Panc1 (cell line): ENCODE measurements around the gene PGAM2. TPM values are rescaled to one million over a fixed set of nuclear protein-coding genes. Genes with fewer than 3 reads are reported as not detected.
"Not testable (repeated sequence)": the region's sequence is repeated elsewhere in the genome, so short reads cannot be mapped to it uniquely, and the experiment has no call there.

Experiments
- ATAC-seq: fragments of 200-7000 bp; cut with Tn5 transposase; 2 replicates; pipeline ENCODE4 v1.9.1; 2020; ENCODE audit warnings: mild to moderate bottlenecking, moderate library complexity
- BruUV-seq: library from RNA; stranded (reverse); fragments of 400-500 nt; replicated peaks from 2 replicates; lab custom pipeline; 2021; lab: Mats Ljungman, UMichigan
- CTCF ChIA-PET: fragments of 300-600 bp; sonication (Branson Sonifier 250); formaldehyde crosslinking; loops from one replicate; lab custom pipeline; 2022; ENCODE audit warnings: antibody characterized with exemption; lab: Charles Lee
- POLR2A ChIA-PET: fragments of 300-600 bp; sonication (Branson Sonifier 250); formaldehyde crosslinking; loops from one replicate; lab custom pipeline; 2022; ENCODE audit warnings: antibody characterized with exemption; lab: Charles Lee
- DNase-seq: peaks from one replicate; pipeline ENCODE4 v3.0.0-alpha.2; 2010; ENCODE audit warnings: low read depth, low spot score
- H3K27ac ChIP-seq: 2 replicates; pipeline ENCODE4 v1.5.1; 2011; ENCODE audit warnings: mild to moderate bottlenecking, low read length, inconsistent platforms
- H3K27me3 ChIP-seq: fragments of 200-500 bp; sonication (Bioruptor generic); 2 replicates; pipeline ENCODE4 v1.6.0; 2014; ENCODE audit warnings: low read length, inconsistent platforms; ENCODE audit not compliant: control insufficient read depth, insufficient read depth
- H3K36me3 ChIP-seq: fragments of 200-500 bp; sonication (Bioruptor generic); 2 replicates; pipeline ENCODE4 v1.5.1; 2014; ENCODE audit warnings: inconsistent platforms, mild to moderate bottlenecking, low read length, moderate library complexity; ENCODE audit not compliant: control insufficient read depth, insufficient read depth
- H3K4me1 ChIP-seq: 2 replicates; pipeline ENCODE4 v1.5.1; 2011; ENCODE audit warnings: inconsistent platforms, mild to moderate bottlenecking, low read length, moderate library complexity; ENCODE audit not compliant: control insufficient read depth, insufficient read depth
- H3K4me3 ChIP-seq, 2 experiments: 2 replicates each; pipeline ENCODE4 v1.5.1; 2011 to 2012; ENCODE audit warnings: low read depth in 2 of 2, low read length in 2 of 2, mild to moderate bottlenecking in 2 of 2, inconsistent platforms in 1 of 2, moderate library complexity in 1 of 2
- H3K9me3 ChIP-seq: fragments of 200-500 bp; sonication (Bioruptor generic); 2 replicates; pipeline ENCODE4 v1.5.1; 2014; ENCODE audit warnings: low read depth, mild to moderate bottlenecking, inconsistent platforms, low read length, moderate library complexity; ENCODE audit not compliant: control insufficient read depth, insufficient read depth
- CTCF ChIP-seq: fragments of 450-650 bp; IDR thresholded peaks from 2 replicates; pipeline ENCODE4 v1.5.1; 2017; ENCODE audit warnings: mild to moderate bottlenecking
- POLR2AphosphoS5 ChIP-seq: IDR thresholded peaks from 2 replicates; pipeline ENCODE4 v1.6.1; 2012; ENCODE audit warnings: mild to moderate bottlenecking, low read depth, low read length, moderate library complexity
- SIN3A ChIP-seq: IDR thresholded peaks from 2 replicates; pipeline ENCODE4 v1.6.1; 2012; ENCODE audit warnings: low read depth, mild to moderate bottlenecking, low read length, moderate library complexity, borderline replicate concordance; ENCODE audit not compliant: insufficient read depth
- TCF7L2 ChIP-seq: IDR thresholded peaks from 2 replicates; pipeline ENCODE4 v1.6.1; 2011; ENCODE audit warnings: mild to moderate bottlenecking, low read depth, low read length, inconsistent platforms
- in situ Hi-C: cut with HindIII; loops from 2 replicates; pipeline ENCODE4 v1.10.0; 2016; ENCODE audit warnings: low sequenced_read_pairs, low pct_unique_long_range_greater_than_20kb
- intact Hi-C: fragments of 100-400 bp; cut with micrococcal nuclease; formaldehyde crosslinking; loops from one replicate; pipeline ENCODE4 v1.10.0; 2022; ENCODE audit not compliant: unreplicated experiment
- total RNA-seq: library from RNA; stranded (reverse); gene quantifications from one replicate; pipeline ENCODE4 v1.2.1, GENCODE V29; 2021; ENCODE audit not compliant: unreplicated experiment

The PGAM2 gene
- total RNA-seq, 1 experiment from 2014 or later = 1.3 TPM

DNA sequence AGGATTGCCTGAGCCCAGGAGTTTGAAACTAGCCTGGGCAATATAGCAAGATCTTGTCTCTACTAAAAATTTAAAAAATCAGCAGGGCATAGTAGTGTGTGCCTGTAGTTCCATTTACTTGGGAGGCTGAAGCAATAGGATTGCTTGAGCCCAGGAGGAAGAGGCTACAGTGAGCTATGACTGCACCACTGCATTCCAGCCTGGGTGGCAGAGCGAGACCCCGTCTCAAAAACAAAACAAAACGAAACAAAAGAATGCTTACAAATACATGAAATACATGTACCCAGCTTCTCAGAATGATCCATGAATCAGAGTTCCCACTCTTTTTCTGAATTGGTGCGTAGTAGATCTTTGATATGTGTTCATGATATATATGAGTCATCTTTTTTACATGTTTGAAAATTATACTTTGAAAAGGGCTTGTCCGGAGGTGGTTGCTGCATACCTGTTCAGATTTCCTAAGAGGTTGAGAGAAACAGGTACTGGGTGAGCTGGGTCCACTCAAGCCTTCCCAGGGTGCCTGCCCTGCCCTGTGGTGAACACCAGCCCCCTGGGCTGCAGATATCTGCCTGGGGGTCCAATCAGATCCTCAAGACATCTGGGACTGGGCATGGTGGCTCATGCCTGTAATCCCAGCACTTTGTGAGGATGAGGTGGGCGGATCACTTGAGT, 42.4 kb downstream of the PGAM2 start:
- ATAC-seq, POLR2A ChIA-PET, CTCF ChIA-PET: not testable (repeated sequence)

DNA sequence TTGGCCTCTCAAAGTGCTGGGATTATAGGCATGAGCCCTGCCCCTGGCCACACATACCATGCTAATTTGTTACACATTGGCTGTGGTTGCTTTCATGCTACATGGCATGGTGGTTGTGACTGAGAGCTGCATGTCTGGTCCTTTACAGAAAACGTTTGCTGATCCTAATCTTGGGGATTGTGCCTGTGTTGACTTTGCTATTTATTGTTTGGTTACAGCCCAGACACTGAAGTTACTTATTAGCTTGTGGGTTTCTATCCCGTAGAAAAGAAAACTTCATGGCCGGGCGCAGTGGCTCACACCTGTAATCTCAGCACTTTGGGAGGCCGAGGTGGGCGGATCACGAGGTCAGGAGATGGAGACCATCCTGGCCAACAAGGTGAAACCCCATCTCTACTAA, 43.3 kb downstream of the PGAM2 start:
- H3K9me3 ChIP-seq, BruUV-seq, DNase-seq, H3K27me3 ChIP-seq, CTCF ChIA-PET, ATAC-seq, in situ Hi-C loops, H3K27ac ChIP-seq, intact Hi-C loops, H3K4me1 ChIP-seq, H3K36me3 ChIP-seq, H3K4me3 ChIP-seq: not testable (repeated sequence)
- POLR2A ChIA-PET = interaction anchor here (0.7 kb wide), 1 partner anchor 109 kb away, joined by 5 read pairs; no protein-coding TSS in a partner anchor

More for the DNA sequence above, 42.4 kb downstream of the PGAM2 start:
- H3K27me3 ChIP-seq, H3K36me3 ChIP-seq, BruUV-seq, H3K9me3 ChIP-seq, H3K27ac ChIP-seq, in situ Hi-C loops, H3K4me3 ChIP-seq, H3K4me1 ChIP-seq, DNase-seq, intact Hi-C loops: not testable (repeated sequence)

DNA sequence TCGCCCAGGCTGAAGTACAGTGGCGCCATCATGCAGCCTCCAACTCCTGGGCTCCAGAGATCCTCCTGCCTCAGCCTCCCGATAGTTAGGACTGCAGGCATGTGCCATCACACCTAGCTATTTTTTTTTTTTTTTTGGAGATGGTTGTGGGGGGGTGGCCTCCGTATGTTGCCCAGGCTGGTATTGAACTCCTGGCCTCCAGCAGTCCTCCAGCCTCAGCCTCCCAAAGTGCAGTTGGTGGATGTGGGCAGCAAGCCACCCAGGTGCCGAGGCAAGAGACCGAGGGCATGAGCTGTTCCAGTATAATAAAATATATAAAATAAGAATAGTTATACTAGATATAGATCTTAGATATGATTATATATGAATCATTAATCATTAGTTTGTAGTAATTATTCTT, 45.5 kb downstream of the PGAM2 start:
- H3K27ac ChIP-seq, H3K36me3 ChIP-seq, BruUV-seq, DNase-seq, in situ Hi-C loops, intact Hi-C loops, H3K4me1 ChIP-seq, ATAC-seq, H3K27me3 ChIP-seq, H3K9me3 ChIP-seq, H3K4me3 ChIP-seq: not testable (repeated sequence)
- POLR2A ChIA-PET = interaction anchor here (0.6 kb wide), 1 partner anchor 435 kb away, joined by 3 read pairs; no protein-coding TSS in a partner anchor
- CTCF ChIA-PET = interaction anchor here (0.7 to 1.1 kb wide), 4 partner anchors 44 to 691 kb away, joined by 3 to 4 read pairs (median 4); no protein-coding TSS in a partner anchor

GRCh38 chr7:44018857-44019807, 46.2 kb downstream of the PGAM2 start:
- intact Hi-C loops, H3K9me3 ChIP-seq, in situ Hi-C loops, H3K4me1 ChIP-seq, H3K27me3 ChIP-seq, H3K36me3 ChIP-seq, BruUV-seq: not testable (repeated sequence)
- DNase-seq = peak; percentile 81
- peak; percentile 97 for TF ChIP-seq CTCF
- TF ChIP-seq SIN3A = peak; percentile 78; the same call in 1 of the 2 replicates
- peak; percentile 43; the same call in 1 of the 2 replicates for TF ChIP-seq TCF7L2
- peak; percentile 76; the same call in 1 of the 2 replicates for TF ChIP-seq POLR2AphosphoS5
- Histone ChIP-seq H3K4me3 (peak overlapping the region; percentile 61 to 75), H3K27ac (peak overlapping the region; percentile 72)
- ATAC-seq = peak; percentile 97
- ChIA-PET CTCF (interaction anchor here (1.1 kb wide), 1 partner anchor 178 kb away, joined by 4 read pairs; no protein-coding TSS in a partner anchor), POLR2A (interaction anchor here (0.6 kb wide), 1 partner anchor 435 kb away, joined by 3 read pairs; no protein-coding TSS in a partner anchor)

- H3K36me3 ChIP-seq, H3K27me3 ChIP-seq, BruUV-seq, H3K27ac ChIP-seq, H3K4me3 ChIP-seq, ATAC-seq, POLR2A ChIA-PET, DNase-seq, CTCF ChIA-PET, in situ Hi-C loops, intact Hi-C loops, H3K9me3 ChIP-seq, H3K4me1 ChIP-seq: not testable (repeated sequence)
These were observed 50.3 kb downstream of the PGAM2 start for GRCh38 chr7:44015090-44015489.
